ENCODE results near the gene UNC93B1.

UNC93B1 gene

GRCh38 chr11:68013611-68014156, 9.8 kb upstream of the UNC93B1 start:
- H3K4me3 ChIP-seq (replicated peaks in 1 of 2; ENCODE audit: low read depth in 2 of 2, low read length in 2 of 2), result no peak overlapping the region
- DNase-seq (ENCODE audit: low read depth in 2 of 2), result no peak
- TF ChIP-seq, protein P1, sequence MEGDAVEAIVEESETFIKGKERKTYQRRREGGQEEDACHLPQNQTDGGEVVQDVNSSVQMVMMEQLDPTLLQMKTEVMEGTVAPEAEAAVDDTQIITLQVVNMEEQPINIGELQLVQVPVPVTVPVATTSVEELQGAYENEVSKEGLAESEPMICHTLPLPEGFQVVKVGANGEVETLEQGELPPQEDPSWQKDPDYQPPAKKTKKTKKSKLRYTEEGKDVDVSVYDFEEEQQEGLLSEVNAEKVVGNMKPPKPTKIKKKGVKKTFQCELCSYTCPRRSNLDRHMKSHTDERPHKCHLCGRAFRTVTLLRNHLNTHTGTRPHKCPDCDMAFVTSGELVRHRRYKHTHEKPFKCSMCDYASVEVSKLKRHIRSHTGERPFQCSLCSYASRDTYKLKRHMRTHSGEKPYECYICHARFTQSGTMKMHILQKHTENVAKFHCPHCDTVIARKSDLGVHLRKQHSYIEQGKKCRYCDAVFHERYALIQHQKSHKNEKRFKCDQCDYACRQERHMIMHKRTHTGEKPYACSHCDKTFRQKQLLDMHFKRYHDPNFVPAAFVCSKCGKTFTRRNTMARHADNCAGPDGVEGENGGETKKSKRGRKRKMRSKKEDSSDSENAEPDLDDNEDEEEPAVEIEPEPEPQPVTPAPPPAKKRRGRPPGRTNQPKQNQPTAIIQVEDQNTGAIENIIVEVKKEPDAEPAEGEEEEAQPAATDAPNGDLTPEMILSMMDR (IDR thresholded peaks at IDR 0.05; ENCODE audit: low read depth, low read length), result no peak

DNA sequence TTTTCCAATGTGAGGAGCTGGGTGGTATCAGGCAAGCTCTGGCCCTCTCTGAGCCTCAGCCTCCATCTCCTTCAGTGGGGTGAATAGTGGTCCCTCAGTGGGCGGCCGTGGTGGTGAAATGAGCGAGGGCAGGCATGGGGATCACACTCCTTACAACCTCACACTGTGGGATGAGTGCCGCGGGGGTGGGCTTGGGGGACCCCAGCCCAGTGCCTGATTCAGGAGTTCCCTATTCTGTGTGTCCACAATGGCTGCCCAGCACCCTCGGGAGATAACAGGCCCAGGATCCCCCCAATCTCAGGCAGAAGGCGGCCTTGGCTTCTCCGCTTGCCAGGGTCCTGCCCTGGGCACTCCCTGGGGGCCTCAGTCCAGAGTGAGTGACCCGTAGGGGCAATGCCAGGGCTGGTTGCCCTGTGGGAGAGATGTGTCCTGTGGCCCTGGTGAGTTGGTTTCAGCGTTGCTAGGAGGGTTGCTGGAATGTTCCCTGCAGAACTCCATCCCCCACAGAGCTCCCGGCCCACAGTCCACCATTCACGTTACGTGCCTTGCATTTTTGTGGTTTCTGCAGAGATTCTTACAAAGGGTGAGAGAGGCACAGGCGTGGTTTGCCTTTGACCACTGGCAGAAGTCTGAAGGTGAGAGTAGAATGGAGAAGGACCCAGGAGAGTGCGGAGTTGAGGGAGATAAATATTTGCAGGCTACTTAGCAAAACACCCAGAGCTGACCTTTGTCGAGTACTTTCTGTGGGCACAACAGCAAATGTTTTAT, 9.1 kb upstream of the UNC93B1 start:
- no peak overlapping the region for H3K4me3 ChIP-seq (replicated peaks in 1 of 2; ENCODE audit: low read depth in 2 of 2, low read length in 2 of 2)
- TF ChIP-seq, protein P1 (IDR thresholded peaks at IDR 0.05; ENCODE audit: low read depth, low read length), result no peak
- DNase-seq (ENCODE audit: low read depth in 2 of 2), result peak; percentile 97 to 98

GRCh38 chr11:68012044-68012842, 8.3 kb upstream of the UNC93B1 start:
- TF ChIP-seq, protein P1 (IDR thresholded peaks at IDR 0.05; ENCODE audit: low read depth, low read length), result no peak
- DNase-seq (ENCODE audit: low read depth in 2 of 2), result no peak
- H3K4me3 ChIP-seq (replicated peaks in 1 of 2; ENCODE audit: low read depth in 2 of 2, low read length in 2 of 2), result no peak overlapping the region

DNA sequence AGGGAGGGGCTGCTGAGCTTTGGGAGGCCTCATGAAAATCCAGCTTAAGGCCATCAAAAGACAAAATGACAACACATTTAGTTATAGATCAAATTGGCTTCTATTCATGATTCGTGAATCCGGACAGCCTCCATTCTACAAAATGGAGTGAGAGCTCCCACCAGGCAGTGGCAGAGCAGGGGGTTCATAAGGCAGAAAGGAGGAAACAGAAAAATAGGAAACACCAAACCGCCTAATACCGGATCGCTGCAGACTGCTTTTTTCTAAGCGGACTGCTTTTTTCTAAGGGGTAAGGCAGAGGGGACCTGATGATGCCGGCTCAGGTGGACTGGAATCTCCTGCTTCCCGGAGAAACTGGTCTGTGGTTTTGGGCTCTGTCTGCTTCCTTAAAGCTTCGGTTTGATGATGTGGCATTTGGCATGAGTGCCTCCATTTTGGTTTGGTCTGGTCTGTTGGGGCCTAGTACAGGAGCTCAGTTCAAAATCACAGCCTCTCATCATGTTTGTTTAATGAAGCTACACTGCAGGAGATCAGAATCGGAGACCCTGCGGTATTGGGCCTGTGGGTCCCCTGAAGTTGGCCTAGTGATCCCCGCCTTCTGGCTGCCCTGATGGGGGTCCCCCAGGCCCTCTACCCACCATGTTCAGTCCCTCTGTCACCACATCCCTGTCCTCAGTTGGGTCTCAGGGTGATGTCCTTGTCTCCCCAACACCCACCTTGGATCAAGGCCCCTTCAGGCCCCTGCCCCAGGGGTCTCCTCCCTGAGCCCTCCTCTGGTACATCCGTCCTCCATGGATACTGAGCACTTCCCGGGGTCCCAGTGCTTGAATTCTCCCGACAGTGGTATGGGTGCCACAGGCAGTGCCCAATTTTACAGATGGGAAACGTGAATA, 7.4 kb upstream of the UNC93B1 start:
- no peak for DNase-seq (ENCODE audit: low read depth in 2 of 2)
- TF ChIP-seq, protein P1 (IDR thresholded peaks at IDR 0.05; ENCODE audit: low read depth, low read length), result no peak
- peak overlapping the region; percentile 52 to 58 for H3K4me3 ChIP-seq (replicated peaks in 1 of 2; ENCODE audit: low read depth in 2 of 2, low read length in 2 of 2)

- DNase-seq (ENCODE audit: low read depth in 2 of 2), result peak; percentile 93 to 95
- H3K4me3 ChIP-seq (replicated peaks in 1 of 2; ENCODE audit: low read depth in 2 of 2, low read length in 2 of 2), result peak within 1 kb of the TSS; percentile 52 to 58
Observed at GRCh38 chr11:68010090-68011041, 6.5 kb upstream of the UNC93B1 start, which contains the start of gene ALDH3B1. ALDH3B1 (plus strand) TSS chr11:68010327; CDS start chr11:68015298, 4,971 bp downstream.

More at GRCh38 chr11:68010090-68011041, 6.5 kb upstream of the UNC93B1 start, which contains the start of gene ALDH3B1:
- TF ChIP-seq, protein P1 (IDR thresholded peaks at IDR 0.05; ENCODE audit: low read depth, low read length), result no peak

All from cardiac fibroblast (primary cell).